Kidney (tissue), 14 donors: ENCODE data around the gene MTREX. TPM values are rescaled to one million over a fixed set of nuclear protein-coding genes. Genes with fewer than 3 reads are reported as not detected.

Source experiments
- DNase-seq, 5 donors: peaks; one replicate each; pipeline ENCODE4 v3.0.0-alpha.2; 2013 to 2020
- FAIRE-seq: peaks from 2 replicates; lab custom pipeline; 2012; peaks lifted over from hg19 to GRCh38; lab: Jason Lieb, UNC
- H3K27ac ChIP-seq, 2 donors: one replicate each; pipeline ENCODE4 v1.7.0; 2013; ENCODE audit warnings: low read depth in 2 of 2, low read length in 2 of 2, inconsistent platforms in 1 of 2
- H3K27me3 ChIP-seq: one replicate; pipeline ENCODE4 v1.7.1; 2013; ENCODE audit warnings: low read length, inconsistent platforms; ENCODE audit not compliant: control insufficient read depth, insufficient read depth
- H3K36me3 ChIP-seq, 3 donors: one replicate each; pipeline versions ENCODE4 v1.7.0 to v1.7.1; 2013; ENCODE audit warnings: low read length in 3 of 3, control low read depth in 1 of 3, inconsistent platforms in 1 of 3; ENCODE audit not compliant: insufficient read depth in 3 of 3, control insufficient read depth in 2 of 3
- H3K4me1 ChIP-seq, 3 donors: one replicate each; pipeline versions ENCODE4 v1.7.0 to v1.7.1; 2013; ENCODE audit warnings: low read length in 3 of 3, inconsistent platforms in 1 of 3, low read depth in 1 of 3; ENCODE audit not compliant: control insufficient read depth in 2 of 3, insufficient read depth in 2 of 3
- H3K4me3 ChIP-seq, 3 donors: one replicate each; pipeline versions ENCODE4 v1.7.0 to v1.8.1; 2013; ENCODE audit warnings: low read length in 3 of 3, control low read depth in 1 of 3, inconsistent platforms in 1 of 3
- H3K9ac ChIP-seq, 3 donors: one replicate each; pipeline versions ENCODE4 v1.7.0 to v1.7.1; 2013; ENCODE audit warnings: low read length in 3 of 3, control low read depth in 1 of 3, inconsistent platforms in 1 of 3
- H3K9me3 ChIP-seq, 3 donors: one replicate each; pipeline versions ENCODE4 v1.7.0 to v1.7.1; 2013; ENCODE audit warnings: low read length in 3 of 3, control low read depth in 1 of 3, inconsistent platforms in 1 of 3; ENCODE audit not compliant: control insufficient read depth in 2 of 3, insufficient read depth in 1 of 3
- intact Hi-C: fragments of 100-400 bp; cut with DNase I; formaldehyde crosslinking; loops from one replicate; pipeline ENCODE4 v1.11.1; 2022
- polyA plus RNA-seq: library from polyadenylated mRNA; stranded (reverse); fragments of 350-450 nt; fragmentation: Illumina TruSeq; extraction: RNeasy Lipid Tissue Mini Kit (QIAGEN cat#74804); gene quantifications from one replicate; pipeline ENCODE4 v1.2.3, GENCODE V29; 2014; ENCODE audit warnings: low read depth, low replicate concordance; ENCODE audit not compliant: insufficient read depth
- total RNA-seq: library from RNA; stranded (reverse); fragmentation: NEBNext Ultra II Directional; extraction: Animal tissue kit (Norgen Biotek cat#: 25700); gene quantifications from one replicate; pipeline ENCODE4 v1.2.1, GENCODE V29; 2021
- TF ChIP-seq, protein P1 (sequence below): IDR thresholded peaks from 3 replicates; pipeline ENCODE4 v1.5.1; 2012; ENCODE audit warnings: mild to moderate bottlenecking, moderate library complexity, borderline replicate concordance; ENCODE audit not compliant: insufficient read depth; ENCODE audit errors: extremely low read depth
- donor health status: control.
- donor health status: control.
- donor health status: control.
- donor health status: control.
- donor health status: control.
- donor health status: DM: yes; HTN: yes; CAD: no.
- donor health status: Normal renal cell carcinoma (clear cell type).

The MTREX gene
- total and polyA plus RNA-seq, 2 donors from 2014 or later = 19.3 to 69.7 TPM

DNA sequence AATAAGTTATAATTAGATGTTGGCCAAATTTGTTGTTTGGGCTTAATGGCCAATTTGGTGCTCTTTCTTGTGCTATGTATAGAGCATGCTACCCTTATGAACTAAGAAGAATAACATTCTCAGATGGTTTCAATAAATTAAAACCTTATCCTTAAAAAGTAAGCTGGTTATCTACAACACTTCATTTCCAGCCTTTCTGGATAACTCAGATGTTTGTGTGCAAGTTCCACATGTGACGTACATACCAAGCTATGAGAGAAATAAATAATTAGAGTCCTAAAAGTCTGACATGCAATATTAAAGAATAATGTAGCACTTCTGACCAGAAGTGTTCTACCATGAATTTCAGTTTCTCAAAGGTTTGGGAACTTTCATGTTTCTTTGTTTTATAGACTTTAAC lies 11.7 kb downstream of the MTREX start:
- FAIRE-seq (no peak), DNase-seq (peak in 1 of 5 donors; percentile 30)
- Histone ChIP-seq H3K9me3 (no peaks in the 10 kb centered on the region), H3K36me3 (no peaks in the 10 kb centered on the region), H3K9ac (no peak overlapping the region), H3K4me3 (no peak overlapping the region), H3K4me1 (peaks cover 0 to under 1% (median 0%) of the 10 kb centered on the region in 3 donors), H3K27ac (no peak overlapping the region), H3K27me3 (no peaks in the 10 kb centered on the region)
- TF ChIP-seq, protein P1, sequence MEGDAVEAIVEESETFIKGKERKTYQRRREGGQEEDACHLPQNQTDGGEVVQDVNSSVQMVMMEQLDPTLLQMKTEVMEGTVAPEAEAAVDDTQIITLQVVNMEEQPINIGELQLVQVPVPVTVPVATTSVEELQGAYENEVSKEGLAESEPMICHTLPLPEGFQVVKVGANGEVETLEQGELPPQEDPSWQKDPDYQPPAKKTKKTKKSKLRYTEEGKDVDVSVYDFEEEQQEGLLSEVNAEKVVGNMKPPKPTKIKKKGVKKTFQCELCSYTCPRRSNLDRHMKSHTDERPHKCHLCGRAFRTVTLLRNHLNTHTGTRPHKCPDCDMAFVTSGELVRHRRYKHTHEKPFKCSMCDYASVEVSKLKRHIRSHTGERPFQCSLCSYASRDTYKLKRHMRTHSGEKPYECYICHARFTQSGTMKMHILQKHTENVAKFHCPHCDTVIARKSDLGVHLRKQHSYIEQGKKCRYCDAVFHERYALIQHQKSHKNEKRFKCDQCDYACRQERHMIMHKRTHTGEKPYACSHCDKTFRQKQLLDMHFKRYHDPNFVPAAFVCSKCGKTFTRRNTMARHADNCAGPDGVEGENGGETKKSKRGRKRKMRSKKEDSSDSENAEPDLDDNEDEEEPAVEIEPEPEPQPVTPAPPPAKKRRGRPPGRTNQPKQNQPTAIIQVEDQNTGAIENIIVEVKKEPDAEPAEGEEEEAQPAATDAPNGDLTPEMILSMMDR = no peak
- intact Hi-C loops = no loop called here

DNA sequence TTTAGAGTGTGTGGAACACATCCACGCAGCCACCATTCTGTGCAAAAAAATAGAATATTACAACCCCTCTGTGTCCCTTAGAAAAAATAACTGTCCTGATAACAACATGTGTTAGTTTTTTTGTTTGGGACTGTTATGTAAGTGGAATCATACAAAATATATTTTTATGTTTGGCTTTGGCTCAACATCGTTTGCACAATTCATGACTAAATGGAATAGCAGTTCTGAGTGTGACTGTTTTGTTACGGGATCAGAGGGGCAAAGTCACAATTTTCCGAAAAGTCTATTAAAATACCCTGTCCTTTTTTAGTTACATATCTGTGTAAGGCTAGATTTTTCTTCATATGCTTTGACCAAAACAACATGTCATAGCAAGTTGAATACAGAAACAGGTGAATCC lies 12.8 kb downstream of the MTREX start:
- H3K9me3 ChIP-seq = no peaks in the 10 kb centered on the region
- no peak for DNase-seq
- no peak overlapping the region for H3K4me3 ChIP-seq
- intact Hi-C loops = loop anchor here (10.0 kb wide), 1 partner anchor 374 kb away; no protein-coding TSS in a partner anchor
- no peak for FAIRE-seq
- no peaks in the 10 kb centered on the region for H3K27me3 ChIP-seq
- no peak overlapping the region for H3K27ac ChIP-seq
- no peaks in the 10 kb centered on the region for H3K36me3 ChIP-seq
- H3K4me1 ChIP-seq = no peaks in the 10 kb centered on the region
- H3K9ac ChIP-seq = no peak overlapping the region
- TF ChIP-seq, protein P1 = no peak

DNA sequence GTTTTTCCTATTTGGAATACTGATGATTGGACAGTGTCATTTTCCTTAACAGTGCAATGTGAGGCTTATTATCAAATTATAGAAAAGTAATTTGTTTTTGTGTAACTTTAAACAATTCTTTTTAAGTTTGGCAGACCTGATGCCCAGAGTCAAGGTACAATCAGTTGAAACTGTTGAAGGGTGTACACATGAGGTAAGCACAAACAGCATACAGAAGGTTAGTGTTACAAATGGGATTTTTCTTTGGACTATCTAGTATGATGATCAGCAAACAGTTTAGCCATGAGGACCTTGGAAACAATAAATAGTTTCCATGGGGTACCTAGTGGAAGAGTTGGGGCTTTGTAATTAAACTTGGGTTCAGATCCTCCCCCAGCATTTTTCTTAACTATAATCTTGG lies 16.2 kb downstream of the MTREX start:
- Histone ChIP-seq H3K4me3 (no peak overlapping the region), H3K36me3 (peaks cover 0 to 2% (median 0%) of the 10 kb centered on the region in 3 donors), H3K4me1 (no peaks in the 10 kb centered on the region), H3K9ac (no peak overlapping the region), H3K9me3 (no peaks in the 10 kb centered on the region), H3K27ac (no peak overlapping the region), H3K27me3 (no peaks in the 10 kb centered on the region)
- FAIRE-seq (no peak), DNase-seq (no peak)
- TF ChIP-seq, protein P1 = no peak
- intact Hi-C loops = loop anchor here (10.0 kb wide), 1 partner anchor 371 kb away; no protein-coding TSS in a partner anchor
